GM19467 (cell line): Measurements from ENCODE around the gene CLIC4.
"Not testable (repeated sequence)": the region's sequence is repeated elsewhere in the genome, so short reads cannot be mapped to it uniquely, and the experiment has no call there.

Experiments used
- ATAC-seq: cut with Tn5 transposase; IDR thresholded peaks from one replicate; pipeline ENCODE4 v1.9.1; 2021; ENCODE audit warnings: mild to moderate bottlenecking, moderate library complexity; ENCODE audit not compliant: unreplicated experiment

Gene CLIC4

DNA sequence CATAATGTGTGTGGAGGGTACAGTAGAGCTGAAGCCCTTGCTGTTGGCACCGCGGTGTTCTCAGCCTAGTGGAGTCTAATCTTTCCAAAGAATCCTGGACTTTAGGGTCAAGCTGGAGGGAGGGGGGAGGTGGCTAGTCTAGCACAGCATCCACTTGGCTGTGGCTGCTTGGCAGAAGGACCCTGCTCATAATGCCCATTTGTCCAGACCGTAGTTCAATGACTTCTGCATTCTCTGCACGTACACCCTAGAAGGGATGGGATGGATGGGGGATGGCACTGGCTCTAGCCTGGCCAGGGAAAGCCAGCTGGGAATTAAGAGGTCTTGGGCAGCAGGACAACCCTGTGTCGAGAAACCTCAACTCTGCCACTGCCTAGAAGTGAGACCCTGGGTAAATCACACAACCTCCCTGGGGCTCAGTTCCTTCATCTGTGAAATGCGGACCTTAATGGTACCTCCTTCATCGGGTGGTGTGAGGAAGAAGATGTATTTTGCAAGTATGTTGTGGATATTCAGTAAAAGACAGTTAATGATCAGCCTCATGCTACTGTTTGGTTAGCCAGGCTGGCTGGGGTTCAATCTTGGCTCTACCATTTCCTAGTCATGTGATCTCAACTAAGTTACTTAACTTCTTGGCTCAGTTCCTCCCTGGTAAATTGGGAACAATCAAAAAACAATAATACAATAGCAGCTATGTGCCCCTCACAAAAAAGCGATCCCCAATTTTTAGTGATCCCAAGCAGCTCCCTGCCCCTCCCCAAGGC is 27.2 kb upstream of the CLIC4 start:
- ATAC-seq: no peak

DNA sequence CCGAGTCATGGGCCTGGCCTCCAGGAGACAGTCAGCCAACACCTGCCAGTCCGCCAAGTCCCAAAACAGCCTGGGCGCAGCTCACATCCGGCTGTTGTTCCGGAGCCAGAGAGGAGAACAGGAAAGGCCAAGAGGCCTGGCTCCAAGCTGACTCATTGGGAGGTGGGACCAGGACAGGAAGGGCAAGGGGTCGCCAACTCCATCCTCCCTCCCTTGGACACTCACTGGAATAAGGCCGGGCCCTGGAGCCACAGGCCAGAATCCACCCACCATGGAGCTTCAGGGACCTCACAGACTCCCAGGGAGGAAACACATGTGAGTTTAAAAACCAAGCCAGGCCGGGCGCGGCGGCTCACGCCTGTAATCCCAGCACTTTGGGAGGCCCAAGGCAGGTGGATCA is 25.1 kb upstream of the CLIC4 start:
- no peak for ATAC-seq

DNA sequence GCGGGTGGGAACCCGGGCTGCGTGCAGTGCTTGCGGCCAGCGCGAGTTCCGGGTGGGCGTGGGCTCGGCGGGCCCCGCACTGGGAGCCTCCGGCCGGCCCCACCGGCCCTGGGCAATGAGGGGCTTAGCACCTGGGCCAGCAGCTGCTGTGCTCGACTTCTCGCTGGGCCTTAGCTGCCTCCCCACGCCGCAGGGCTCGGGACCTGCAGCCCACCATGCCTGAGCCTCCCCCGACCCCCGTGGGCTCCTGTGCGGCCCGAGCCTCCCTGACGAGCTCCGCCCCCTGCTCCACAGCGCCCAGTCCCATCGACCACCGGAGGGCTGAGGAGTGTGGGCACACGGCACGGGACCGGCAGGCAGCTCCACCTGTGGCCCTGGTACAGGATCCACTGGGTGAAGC is 23.7 kb upstream of the CLIC4 start:
- ATAC-seq: no peak

GRCh38 chr1:24722073-24723035 is 22.9 kb upstream of the CLIC4 start:
- not testable (repeated sequence) for ATAC-seq

DNA sequence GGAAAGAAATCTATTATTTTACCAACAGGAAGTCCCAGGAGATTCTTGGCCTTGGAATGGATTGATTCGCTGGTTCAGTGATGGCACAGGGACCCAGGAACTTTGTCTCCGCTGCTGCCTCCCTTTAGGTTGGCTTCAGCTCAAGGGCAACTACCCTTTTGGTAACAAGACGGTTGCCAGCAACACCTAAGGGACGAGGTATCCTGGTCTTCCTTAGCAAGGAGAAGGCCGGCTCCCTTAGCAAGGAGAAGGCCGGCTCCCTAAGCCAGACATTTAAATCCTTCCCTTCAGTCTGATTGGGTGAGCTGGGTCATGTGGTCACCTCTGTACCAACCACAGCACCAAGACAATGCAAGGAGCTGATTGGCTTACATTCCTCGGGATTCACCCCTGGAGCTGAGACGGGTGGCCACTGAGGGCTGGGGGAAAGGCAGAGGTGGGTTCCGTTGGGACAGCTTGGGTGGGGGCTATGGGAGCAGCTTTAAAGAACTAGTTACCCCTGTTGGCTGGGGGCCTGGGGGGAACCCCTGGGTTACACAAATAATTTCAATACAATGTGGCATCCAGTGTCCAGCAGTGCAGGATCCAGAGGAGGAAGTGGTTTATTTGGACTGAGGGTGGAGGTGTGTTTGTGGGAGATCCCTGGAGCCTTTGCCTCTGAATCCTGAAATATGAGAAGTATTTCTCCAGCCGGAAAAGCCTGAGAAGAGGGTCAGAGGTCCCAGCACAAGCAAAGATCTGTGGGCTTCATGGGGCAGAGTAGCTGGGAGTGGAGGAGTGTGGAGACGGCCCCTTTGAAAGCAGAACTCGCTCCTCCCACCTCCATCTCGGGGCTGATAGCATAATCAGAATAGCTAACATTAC is 20.7 kb upstream of the CLIC4 start:
- ATAC-seq: no peak

GRCh38 chr1:24725209-24725651 is 20.0 kb upstream of the CLIC4 start:
- no peak for ATAC-seq

DNA sequence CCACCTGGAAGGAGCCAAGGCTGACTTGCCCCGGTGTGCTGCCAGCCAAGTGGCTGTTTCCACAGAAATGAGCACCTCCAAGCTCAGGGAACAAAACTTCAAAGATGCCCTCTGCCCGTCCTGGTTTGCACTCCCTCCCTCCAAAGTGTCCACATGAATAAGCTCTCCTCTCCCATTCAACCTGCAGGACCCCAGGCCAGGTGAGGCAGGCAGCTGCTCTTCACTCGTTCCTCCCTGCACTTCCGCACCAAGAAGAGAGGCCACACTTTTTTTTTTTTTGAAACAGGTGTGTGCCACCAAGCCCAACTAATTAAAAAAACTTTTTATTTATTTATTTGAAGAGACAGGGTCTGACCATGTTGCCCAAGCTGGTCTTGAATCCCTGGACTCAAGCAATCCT is 18.5 kb upstream of the CLIC4 start:
- ATAC-seq: no peak

- ATAC-seq: peak; percentile 72
These were observed 17.6 kb upstream of the CLIC4 start for GRCh38 chr1:24727501-24728216.

GRCh38 chr1:24728982-24729381 is 16.3 kb upstream of the CLIC4 start:
- ATAC-seq: no peak

DNA sequence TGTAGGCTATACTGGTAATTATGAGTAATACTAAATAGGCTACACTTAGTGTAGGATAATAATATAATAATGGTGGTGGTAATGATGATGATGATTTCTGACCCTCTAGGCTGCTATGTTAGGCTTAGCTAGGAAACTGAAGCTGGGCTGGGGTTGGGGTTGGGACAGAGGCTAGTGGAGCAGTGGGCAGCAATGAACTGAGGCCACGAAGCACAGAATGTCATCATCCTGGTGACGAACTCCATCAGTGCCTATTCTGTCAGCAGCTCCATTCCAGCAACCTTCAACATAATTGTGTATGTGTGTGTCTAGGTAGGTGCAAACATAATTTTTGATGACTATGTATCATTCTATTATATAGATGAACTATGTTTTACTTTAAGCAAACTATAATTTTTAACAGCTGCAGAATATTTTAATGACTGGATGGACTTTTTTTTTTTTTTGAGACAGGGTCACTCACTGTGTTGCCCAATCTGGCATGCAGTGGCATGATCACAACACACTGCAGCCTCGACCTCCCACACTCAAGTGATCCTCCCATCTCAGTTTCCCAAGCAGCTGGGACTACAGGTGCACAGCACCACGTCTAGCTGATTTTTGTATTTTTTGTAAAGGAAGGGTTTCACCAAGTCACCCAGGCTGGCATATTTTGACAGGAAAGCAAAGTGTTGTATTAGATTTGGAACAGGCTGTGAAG is 12.9 kb upstream of the CLIC4 start:
- ATAC-seq: no peak

GRCh38 chr1:24733342-24733741 is 11.9 kb upstream of the CLIC4 start:
- ATAC-seq: peak; percentile 52

DNA sequence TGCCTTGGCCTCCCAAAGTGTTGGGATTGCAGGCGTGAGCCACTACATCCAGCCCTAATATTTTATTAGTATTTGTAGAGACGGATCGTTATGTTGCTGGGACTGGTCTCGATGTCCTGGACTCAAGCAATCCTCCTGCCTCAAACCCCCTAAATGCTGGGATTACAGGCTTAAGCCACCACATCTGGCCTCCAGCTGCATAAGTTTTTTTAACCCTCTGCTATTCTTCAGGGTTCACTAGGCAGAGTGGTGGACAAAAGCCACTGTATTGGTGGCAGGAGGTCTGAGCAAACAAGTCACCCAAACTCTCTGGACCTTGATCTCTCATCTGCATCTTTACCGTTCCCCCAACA is 10.1 kb upstream of the CLIC4 start:
- ATAC-seq: no peak

- no peak for ATAC-seq
These were observed 9.5 kb upstream of the CLIC4 start for GRCh38 chr1:24735509-24736375.

DNA sequence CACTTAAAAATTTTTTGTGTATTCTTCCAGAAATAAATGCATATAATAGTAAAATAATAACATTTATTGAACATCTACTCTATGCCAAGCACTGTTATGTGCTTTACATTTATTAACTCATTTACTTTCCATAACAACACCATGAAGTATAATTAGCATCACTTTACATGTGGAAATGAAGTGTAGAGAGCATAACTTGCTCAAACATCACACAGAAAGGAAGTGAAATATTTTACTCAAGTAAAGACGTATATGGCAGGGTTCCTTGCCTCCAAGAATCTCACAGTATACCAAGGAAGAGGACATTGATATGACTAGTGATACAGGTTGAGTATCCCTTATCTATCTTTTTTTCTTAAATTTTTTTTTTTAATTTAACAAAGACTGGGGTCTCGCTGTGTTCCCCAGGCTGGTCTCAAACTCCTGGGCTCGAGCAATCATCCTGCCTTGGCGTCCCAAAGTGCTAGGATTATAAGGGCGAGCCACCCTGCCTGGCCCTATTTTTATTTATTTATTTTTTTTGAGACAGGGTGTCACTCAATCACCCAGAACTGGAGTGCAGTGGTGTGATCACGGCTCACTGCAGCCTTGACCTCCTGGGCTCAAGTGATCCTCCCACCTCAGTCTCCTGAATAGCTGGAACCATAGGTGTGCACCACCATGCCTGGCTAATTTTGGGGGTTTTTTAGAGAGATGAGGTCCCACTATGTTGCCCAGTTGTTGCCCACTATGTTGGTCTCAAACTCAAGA is 7.7 kb upstream of the CLIC4 start:
- no peak for ATAC-seq

DNA sequence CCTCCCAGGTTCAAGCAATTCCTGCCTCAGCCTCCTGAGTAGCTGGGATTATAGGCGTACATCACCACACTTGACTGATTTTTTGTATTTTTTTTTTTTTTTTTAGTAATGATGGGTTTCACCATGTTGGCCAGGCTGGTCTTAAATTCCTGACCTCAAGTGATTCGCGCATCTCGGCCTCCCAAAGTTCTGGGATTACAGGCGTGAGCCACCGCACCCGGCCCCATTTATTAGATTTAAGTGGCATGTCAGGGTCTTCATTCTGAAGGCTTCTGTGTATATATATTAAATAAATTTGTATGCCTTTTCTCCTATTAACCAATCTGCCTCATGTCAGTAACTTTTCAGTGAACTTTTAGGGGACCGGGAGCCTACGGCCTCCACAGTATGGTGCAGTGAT is 6.0 kb upstream of the CLIC4 start:
- no peak for ATAC-seq

GRCh38 chr1:24742090-24742938 is 2.9 kb upstream of the CLIC4 start:
- ATAC-seq: no peak
